H1 (cell line): ENCODE measurements around the gene SUSD6. TPM values are rescaled to one million over a fixed set of nuclear protein-coding genes. Genes with fewer than 3 reads are reported as not detected.

Experiments used
- GABPA ChIP-seq: IDR thresholded peaks from 2 replicates; pipeline ENCODE4 v1.6.1; 2011; ENCODE audit warnings: mild to moderate bottlenecking, low read length, moderate library complexity, borderline replicate concordance; ENCODE audit not compliant: insufficient read depth
- polyA plus RNA-seq, 7 experiments: library from polyadenylated mRNA; depleted of rRNA in 3 of 7; stranded (reverse) in 5 of 7; unstranded in 2 of 7; fragments of >200 nt in 5 of 7; fragments of 200-250 nt in 2 of 7; gene quantifications; 1 replicate in 5 of 7; 2 replicates in 1 of 7; 4 replicates in 1 of 7; pipeline versions ENCODE4 v1.2.1 to v1.2.3, GENCODE V29; 2011 to 2013; ENCODE audit warnings: missing spikeins in 2 of 7, mixed read lengths in 2 of 7
- total RNA-seq: library from RNA; stranded (reverse); fragmentation: NEBNext Ultra II Directional; extraction: Animal tissue kit (Norgen Biotek cat#: 25700); gene quantifications from 2 replicates; pipeline ENCODE4 v1.2.1, GENCODE V29; 2021
- TF ChIP-seq, protein P1 (sequence below): fragments of 300-600 bp; sonication (generic); IDR thresholded peaks from 2 replicates; pipeline ENCODE4 v1.7.1; 2012; ENCODE audit warnings: low read length, moderate library complexity, mild to moderate bottlenecking, inconsistent platforms; ENCODE audit not compliant: insufficient replicate concordance

The SUSD6 gene
- total and polyA plus RNA-seq, 2 of the 8 experiments (the other 6 are each of a cell fraction or from before 2014, with no cell fraction given) = 3.0 to 3.8 TPM

DNA sequence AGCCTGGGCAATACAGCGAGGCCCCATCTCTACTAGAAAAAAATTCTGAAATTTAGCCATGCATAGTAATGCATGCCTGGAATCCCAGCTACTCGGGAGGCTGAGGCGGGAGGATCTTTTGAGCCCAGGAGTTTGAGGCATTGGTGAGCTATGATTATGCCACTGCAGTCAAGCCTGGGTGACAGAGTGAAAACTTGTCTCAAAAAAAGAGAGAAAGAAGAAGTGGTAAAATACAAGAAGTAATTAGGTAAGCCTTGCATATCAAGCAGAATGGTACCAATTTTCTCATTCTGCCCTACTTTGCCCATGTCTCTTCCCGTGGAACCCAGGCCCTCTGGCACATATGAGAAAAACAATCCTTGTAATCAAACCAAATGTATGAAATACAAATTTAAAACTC is 70.7 kb downstream of the SUSD6 start (continued):
- TF ChIP-seq, protein P1, sequence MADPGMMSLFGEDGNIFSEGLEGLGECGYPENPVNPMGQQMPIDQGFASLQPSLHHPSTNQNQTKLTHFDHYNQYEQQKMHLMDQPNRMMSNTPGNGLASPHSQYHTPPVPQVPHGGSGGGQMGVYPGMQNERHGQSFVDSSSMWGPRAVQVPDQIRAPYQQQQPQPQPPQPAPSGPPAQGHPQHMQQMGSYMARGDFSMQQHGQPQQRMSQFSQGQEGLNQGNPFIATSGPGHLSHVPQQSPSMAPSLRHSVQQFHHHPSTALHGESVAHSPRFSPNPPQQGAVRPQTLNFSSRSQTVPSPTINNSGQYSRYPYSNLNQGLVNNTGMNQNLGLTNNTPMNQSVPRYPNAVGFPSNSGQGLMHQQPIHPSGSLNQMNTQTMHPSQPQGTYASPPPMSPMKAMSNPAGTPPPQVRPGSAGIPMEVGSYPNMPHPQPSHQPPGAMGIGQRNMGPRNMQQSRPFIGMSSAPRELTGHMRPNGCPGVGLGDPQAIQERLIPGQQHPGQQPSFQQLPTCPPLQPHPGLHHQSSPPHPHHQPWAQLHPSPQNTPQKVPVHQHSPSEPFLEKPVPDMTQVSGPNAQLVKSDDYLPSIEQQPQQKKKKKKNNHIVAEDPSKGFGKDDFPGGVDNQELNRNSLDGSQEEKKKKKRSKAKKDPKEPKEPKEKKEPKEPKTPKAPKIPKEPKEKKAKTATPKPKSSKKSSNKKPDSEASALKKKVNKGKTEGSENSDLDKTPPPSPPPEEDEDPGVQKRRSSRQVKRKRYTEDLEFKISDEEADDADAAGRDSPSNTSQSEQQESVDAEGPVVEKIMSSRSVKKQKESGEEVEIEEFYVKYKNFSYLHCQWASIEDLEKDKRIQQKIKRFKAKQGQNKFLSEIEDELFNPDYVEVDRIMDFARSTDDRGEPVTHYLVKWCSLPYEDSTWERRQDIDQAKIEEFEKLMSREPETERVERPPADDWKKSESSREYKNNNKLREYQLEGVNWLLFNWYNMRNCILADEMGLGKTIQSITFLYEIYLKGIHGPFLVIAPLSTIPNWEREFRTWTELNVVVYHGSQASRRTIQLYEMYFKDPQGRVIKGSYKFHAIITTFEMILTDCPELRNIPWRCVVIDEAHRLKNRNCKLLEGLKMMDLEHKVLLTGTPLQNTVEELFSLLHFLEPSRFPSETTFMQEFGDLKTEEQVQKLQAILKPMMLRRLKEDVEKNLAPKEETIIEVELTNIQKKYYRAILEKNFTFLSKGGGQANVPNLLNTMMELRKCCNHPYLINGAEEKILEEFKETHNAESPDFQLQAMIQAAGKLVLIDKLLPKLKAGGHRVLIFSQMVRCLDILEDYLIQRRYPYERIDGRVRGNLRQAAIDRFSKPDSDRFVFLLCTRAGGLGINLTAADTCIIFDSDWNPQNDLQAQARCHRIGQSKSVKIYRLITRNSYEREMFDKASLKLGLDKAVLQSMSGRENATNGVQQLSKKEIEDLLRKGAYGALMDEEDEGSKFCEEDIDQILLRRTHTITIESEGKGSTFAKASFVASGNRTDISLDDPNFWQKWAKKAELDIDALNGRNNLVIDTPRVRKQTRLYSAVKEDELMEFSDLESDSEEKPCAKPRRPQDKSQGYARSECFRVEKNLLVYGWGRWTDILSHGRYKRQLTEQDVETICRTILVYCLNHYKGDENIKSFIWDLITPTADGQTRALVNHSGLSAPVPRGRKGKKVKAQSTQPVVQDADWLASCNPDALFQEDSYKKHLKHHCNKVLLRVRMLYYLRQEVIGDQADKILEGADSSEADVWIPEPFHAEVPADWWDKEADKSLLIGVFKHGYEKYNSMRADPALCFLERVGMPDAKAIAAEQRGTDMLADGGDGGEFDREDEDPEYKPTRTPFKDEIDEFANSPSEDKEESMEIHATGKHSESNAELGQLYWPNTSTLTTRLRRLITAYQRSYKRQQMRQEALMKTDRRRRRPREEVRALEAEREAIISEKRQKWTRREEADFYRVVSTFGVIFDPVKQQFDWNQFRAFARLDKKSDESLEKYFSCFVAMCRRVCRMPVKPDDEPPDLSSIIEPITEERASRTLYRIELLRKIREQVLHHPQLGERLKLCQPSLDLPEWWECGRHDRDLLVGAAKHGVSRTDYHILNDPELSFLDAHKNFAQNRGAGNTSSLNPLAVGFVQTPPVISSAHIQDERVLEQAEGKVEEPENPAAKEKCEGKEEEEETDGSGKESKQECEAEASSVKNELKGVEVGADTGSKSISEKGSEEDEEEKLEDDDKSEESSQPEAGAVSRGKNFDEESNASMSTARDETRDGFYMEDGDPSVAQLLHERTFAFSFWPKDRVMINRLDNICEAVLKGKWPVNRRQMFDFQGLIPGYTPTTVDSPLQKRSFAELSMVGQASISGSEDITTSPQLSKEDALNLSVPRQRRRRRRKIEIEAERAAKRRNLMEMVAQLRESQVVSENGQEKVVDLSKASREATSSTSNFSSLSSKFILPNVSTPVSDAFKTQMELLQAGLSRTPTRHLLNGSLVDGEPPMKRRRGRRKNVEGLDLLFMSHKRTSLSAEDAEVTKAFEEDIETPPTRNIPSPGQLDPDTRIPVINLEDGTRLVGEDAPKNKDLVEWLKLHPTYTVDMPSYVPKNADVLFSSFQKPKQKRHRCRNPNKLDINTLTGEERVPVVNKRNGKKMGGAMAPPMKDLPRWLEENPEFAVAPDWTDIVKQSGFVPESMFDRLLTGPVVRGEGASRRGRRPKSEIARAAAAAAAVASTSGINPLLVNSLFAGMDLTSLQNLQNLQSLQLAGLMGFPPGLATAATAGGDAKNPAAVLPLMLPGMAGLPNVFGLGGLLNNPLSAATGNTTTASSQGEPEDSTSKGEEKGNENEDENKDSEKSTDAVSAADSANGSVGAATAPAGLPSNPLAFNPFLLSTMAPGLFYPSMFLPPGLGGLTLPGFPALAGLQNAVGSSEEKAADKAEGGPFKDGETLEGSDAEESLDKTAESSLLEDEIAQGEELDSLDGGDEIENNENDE = no peak
- TF ChIP-seq GABPA = no peak
